GM23338 (cell line): ENCODE measurements around the gene CASQ2. TPM values are rescaled to one million over a fixed set of nuclear protein-coding genes. Genes with fewer than 3 reads are reported as not detected.
"Not testable (repeated sequence)": the region's sequence is repeated elsewhere in the genome, so short reads cannot be mapped to it uniquely, and the experiment has no call there.

Experiments
- ATAC-seq: fragments of 200-7000 bp; cut with Tn5 transposase; 3 replicates; pipeline ENCODE4 v1.9.1; 2020
- DNase-seq: peaks from one replicate; pipeline ENCODE4 v3.0.0-alpha.2; 2015; ENCODE audit warnings: low spot score
- H2AFZ ChIP-seq: fragments of 200-600 bp; sonication (generic); 2 replicates; pipeline ENCODE4 v1.8.0; 2016; ENCODE audit warnings: antibody characterized with exemption, mild to moderate bottlenecking, moderate library complexity
- H3F3A ChIP-seq: fragments of 200-600 bp; sonication (generic); replicated peaks from 2 replicates; pipeline ENCODE4 v1.8.0; 2017; ENCODE audit warnings: antibody characterized with exemption, mixed run types, low read depth
- H3K27ac ChIP-seq: fragments of 200-600 bp; sonication (generic); 2 replicates; pipeline ENCODE4 v1.6.1; 2016; ENCODE audit warnings: low read depth
- H3K27me3 ChIP-seq: fragments of 200-600 bp; sonication (generic); 2 replicates; pipeline ENCODE4 v1.8.0; 2016; ENCODE audit warnings: mild to moderate bottlenecking, mixed run types, moderate library complexity; ENCODE audit not compliant: insufficient read depth
- H3K36me3 ChIP-seq: fragments of 200-600 bp; sonication (generic); 2 replicates; pipeline ENCODE4 v1.8.0; 2016; ENCODE audit warnings: mild to moderate bottlenecking; ENCODE audit not compliant: insufficient read depth
- H3K4me1 ChIP-seq: fragments of 200-600 bp; sonication (generic); 2 replicates; pipeline ENCODE4 v1.8.0; 2016; ENCODE audit warnings: mild to moderate bottlenecking, moderate library complexity; ENCODE audit not compliant: insufficient read depth
- H3K4me2 ChIP-seq: fragments of 200-600 bp; sonication (generic); 2 replicates; pipeline ENCODE4 v1.7.1; 2017; ENCODE audit warnings: mixed run types
- H3K4me3 ChIP-seq: fragments of 200-600 bp; sonication (generic); 2 replicates; pipeline ENCODE4 v1.6.1; 2016; ENCODE audit warnings: mixed run types
- H3K79me2 ChIP-seq: fragments of 200-600 bp; sonication (generic); replicated peaks from 2 replicates; pipeline ENCODE4 v1.8.0; 2017; ENCODE audit warnings: mild to moderate bottlenecking; ENCODE audit not compliant: insufficient read depth
- H3K9me2 ChIP-seq: fragments of 200-600 bp; sonication (generic); 2 replicates; pipeline ENCODE4 v1.8.0; 2017; ENCODE audit not compliant: insufficient read depth
- H4K20me1 ChIP-seq: fragments of 200-600 bp; sonication (generic); replicated peaks from 2 replicates; pipeline ENCODE4 v1.8.0; 2017; ENCODE audit warnings: mild to moderate bottlenecking; ENCODE audit not compliant: insufficient read depth
- H3K27ac Mint-ChIP-seq: 2 replicates; pipeline ENCODE4 v1.8.0; 2020; ENCODE audit warnings: inconsistent platforms, mild to moderate bottlenecking, moderate library complexity, mixed read lengths
- H3K27me3 Mint-ChIP-seq: 3 replicates; pipeline ENCODE4 v1.8.0; 2022; ENCODE audit warnings: low read depth, mild to moderate bottlenecking, moderate library complexity, mixed read lengths, inconsistent platforms; ENCODE audit not compliant: insufficient read depth, poor library complexity
- H3K36me3 Mint-ChIP-seq: 3 replicates; pipeline ENCODE4 v1.8.0; 2021; ENCODE audit warnings: low read depth, mild to moderate bottlenecking, inconsistent platforms, moderate library complexity, mixed read lengths
- H3K4me1 Mint-ChIP-seq: 3 replicates; pipeline ENCODE4 v1.8.0; 2020; ENCODE audit warnings: mild to moderate bottlenecking, inconsistent platforms, mixed read lengths
- H3K4me3 Mint-ChIP-seq: 3 replicates; pipeline ENCODE4 v1.8.0; 2021; ENCODE audit warnings: moderate library complexity, mild to moderate bottlenecking, inconsistent platforms, mixed read lengths
- H3K9me3 Mint-ChIP-seq: 3 replicates; pipeline ENCODE4 v1.8.0; 2020; ENCODE audit warnings: moderate library complexity, mild to moderate bottlenecking, inconsistent platforms, mixed read lengths
- CREB1 ChIP-seq: fragments of 250-450 bp; sonication (Bioruptor Pico); IDR thresholded peaks from 2 replicates; pipeline ENCODE4 v1.5.0; 2020; ENCODE audit warnings: low read depth, mild to moderate bottlenecking, moderate library complexity
- CTCF ChIP-seq, 2 experiments: fragments of 200-600 bp in 1 of 2; sonication (generic) in 1 of 2; conservative IDR thresholded peaks; 2 replicates each; pipeline versions ENCODE4 v1.5.1 to v1.6.1; 2016 to 2017; ENCODE audit warnings: antibody characterized with exemption in 2 of 2, low read depth in 2 of 2, mild to moderate bottlenecking in 2 of 2, moderate library complexity in 1 of 2
- ZNF331 ChIP-seq: fragments of 250-450 bp; sonication (Bioruptor Pico); IDR thresholded peaks from 2 replicates; pipeline ENCODE4 v1.5.0; 2020; ENCODE audit warnings: low read depth, mild to moderate bottlenecking, moderate library complexity
- polyA plus RNA-seq: library from polyadenylated mRNA; unstranded; fragments of >200 nt; fragmentation: Nextera tagmentation; extraction: Ambion mirVana; gene quantifications from 2 replicates; pipeline ENCODE4 v1.2.1, GENCODE V29; 2016
- total RNA-seq: library from RNA; depleted of rRNA; stranded (reverse); fragments of >200 nt; shearing (Covaris generic); gene quantifications from 2 replicates; pipeline ENCODE4 v1.2.3, GENCODE V29; 2014

CASQ2 gene
- total and polyA plus RNA-seq, 2 experiments from 2014 or later: not detected

GRCh38 chr1:115780655-115781054, 12.1 kb upstream of the CASQ2 start:
- not testable (repeated sequence) for H3K9me2 ChIP-seq, H4K20me1 ChIP-seq, H3K27me3 Mint-ChIP-seq, H3K4me1 ChIP-seq, H3K9me3 Mint-ChIP-seq, H3K36me3 Mint-ChIP-seq, H3K4me1 Mint-ChIP-seq, H3K27me3 ChIP-seq, H3K36me3 ChIP-seq, ATAC-seq, H3K27ac Mint-ChIP-seq, H3F3A ChIP-seq, H3K27ac ChIP-seq, H3K4me3 Mint-ChIP-seq, H3K4me3 ChIP-seq, DNase-seq, H3K79me2 ChIP-seq, H2AFZ ChIP-seq, H3K4me2 ChIP-seq

GRCh38 chr1:115779075-115779474, 10.6 kb upstream of the CASQ2 start:
- not testable (repeated sequence) for H3K4me1 ChIP-seq, H3F3A ChIP-seq, H3K4me1 Mint-ChIP-seq, H3K79me2 ChIP-seq, H3K27ac Mint-ChIP-seq, H3K27me3 ChIP-seq, H3K9me2 ChIP-seq, H4K20me1 ChIP-seq, H3K27me3 Mint-ChIP-seq, ATAC-seq, DNase-seq, H3K4me3 Mint-ChIP-seq, H2AFZ ChIP-seq, H3K36me3 ChIP-seq, H3K9me3 Mint-ChIP-seq, H3K4me3 ChIP-seq, H3K27ac ChIP-seq, H3K36me3 Mint-ChIP-seq, H3K4me2 ChIP-seq

GRCh38 chr1:115771847-115772457, 3.4 kb upstream of the CASQ2 start:
- H3K27ac Mint-ChIP-seq: no peak overlapping the region; the same call in 1 of the 2 replicates
- peak overlapping the region; percentile 61 for H3K4me2 ChIP-seq

More at GRCh38 chr1:115771847-115772457, 3.4 kb upstream of the CASQ2 start:
- H3K9me2 ChIP-seq: no peaks in the 10 kb centered on the region
- peak; percentile 96 for ATAC-seq
- no peak overlapping the region for H3K27ac ChIP-seq
- Mint-ChIP-seq H3K36me3 (no peaks in the 10 kb centered on the region), H3K9me3 (no peaks in the 10 kb centered on the region; the same call in 1 of the 3 replicates), H3K27me3 (peaks cover 6% of the 10 kb centered on the region), H3K4me1 (peaks cover 9% of the 10 kb centered on the region), H3K4me3 (peak overlapping the region; percentile 62; the same call in 2 of the 3 replicates)
- no peaks in the 10 kb centered on the region for H3K27me3 ChIP-seq
- H3K4me1 ChIP-seq: no peaks in the 10 kb centered on the region
- TF ChIP-seq CTCF (conservative IDR thresholded peaks at IDR 0.05; ENCODE audit: low read depth in 2 of 2) (peak; percentile 74 to 91), ZNF331 (CRISPR knock-in tag) (no peak), CREB1 (CRISPR knock-in tag) (peak; percentile 25; the same call in 1 of the 2 replicates)
- H3K79me2 ChIP-seq: no peaks in the 10 kb centered on the region
- peak; percentile 97 for DNase-seq
- no peaks in the 10 kb centered on the region for H4K20me1 ChIP-seq
- peak overlapping the region; percentile 86 for H2AFZ ChIP-seq
- no peaks in the 10 kb centered on the region for H3K36me3 ChIP-seq
- no peaks in the 10 kb centered on the region for H3F3A ChIP-seq
- H3K4me3 ChIP-seq: peak overlapping the region; percentile 36; the same call in 1 of the 2 replicates
